HG03521 (cell line): Measurements from ENCODE around the gene CNOT2.
A peak's percentile ranks its signal among the peaks of the same experiment; 100 is the strongest.

Experiments
- ATAC-seq: cut with Tn5 transposase; IDR thresholded peaks from one replicate; pipeline ENCODE4 v1.9.1; 2021; ENCODE audit warnings: mild to moderate bottlenecking, moderate library complexity; ENCODE audit not compliant: unreplicated experiment

Gene CNOT2

GRCh38 chr12:70242695-70243509, at the start of gene CNOT2:
Gene CNOT2, plus strand, starts transcription at chr12:70243433. Its CDS starts 34,794 bp downstream, at chr12:70278227.
- ATAC-seq: peak; percentile 66

- ATAC-seq: no peak
Observed at GRCh38 chr12:70194076-70194475, 49.2 kb upstream of the CNOT2 start.

GRCh38 chr12:70196811-70197281, 46.4 kb upstream of the CNOT2 start:
- no peak for ATAC-seq

- ATAC-seq: no peak
Observed at GRCh38 chr12:70197345-70197744, 45.9 kb upstream of the CNOT2 start.

GRCh38 chr12:70213707-70214106, 29.5 kb upstream of the CNOT2 start:
- no peak for ATAC-seq

- no peak for ATAC-seq
Observed at GRCh38 chr12:70214972-70215617, 28.1 kb upstream of the CNOT2 start.

- ATAC-seq: no peak
Observed at GRCh38 chr12:70217416-70217815, 25.8 kb upstream of the CNOT2 start.

GRCh38 chr12:70221626-70222025, 21.6 kb upstream of the CNOT2 start:
- ATAC-seq: no peak

GRCh38 chr12:70227911-70228310, 15.3 kb upstream of the CNOT2 start:
- ATAC-seq: no peak

- ATAC-seq: no peak
Observed at GRCh38 chr12:70230934-70231606, 12.2 kb upstream of the CNOT2 start.

- no peak for ATAC-seq
Observed at GRCh38 chr12:70236990-70237389, 6.2 kb upstream of the CNOT2 start.

- ATAC-seq: no peak
Observed at GRCh38 chr12:70240673-70241072, 2.6 kb upstream of the CNOT2 start.

GRCh38 chr12:70241845-70242244, 1.4 kb upstream of the CNOT2 start:
- no peak for ATAC-seq

- ATAC-seq: peak; percentile 54
Observed at GRCh38 chr12:70243510-70244371, 508 bp downstream of the CNOT2 start.

GRCh38 chr12:70244409-70244808, 1.2 kb downstream of the CNOT2 start:
- peak; percentile 0 for ATAC-seq

- ATAC-seq: no peak
Observed at GRCh38 chr12:70245458-70245857, 2.2 kb downstream of the CNOT2 start.

GRCh38 chr12:70246580-70246979, 3.3 kb downstream of the CNOT2 start:
- no peak for ATAC-seq

- no peak for ATAC-seq
Observed at GRCh38 chr12:70247653-70248199, 4.5 kb downstream of the CNOT2 start.

- no peak for ATAC-seq
Observed at GRCh38 chr12:70248876-70249275, 5.6 kb downstream of the CNOT2 start.

GRCh38 chr12:70249903-70250302, 6.7 kb downstream of the CNOT2 start:
- no peak for ATAC-seq
